Ovary (tissue), 3 donors: ENCODE measurements around the gene TP63.

Experiments
- EP300 ChIP-seq: sonication (generic); formaldehyde crosslinking; IDR thresholded peaks from one replicate; pipeline ENCODE4 v1.6.1; 2017; ENCODE audit warnings: antibody characterized with exemption
- TF ChIP-seq, protein P1 (sequence below), 3 donors: fragments of 450-650 bp in 2 of 3; fragments of 200-600 bp in 1 of 3; IDR thresholded peaks; one replicate each; pipeline versions ENCODE4 v1.5.1 to v1.8.0; 2016 to 2022; ENCODE audit warnings: antibody characterized with exemption in 3 of 3, mild to moderate bottlenecking in 1 of 3
- donor health status: DM: no; HTN: no; CAD: no.

DNA sequence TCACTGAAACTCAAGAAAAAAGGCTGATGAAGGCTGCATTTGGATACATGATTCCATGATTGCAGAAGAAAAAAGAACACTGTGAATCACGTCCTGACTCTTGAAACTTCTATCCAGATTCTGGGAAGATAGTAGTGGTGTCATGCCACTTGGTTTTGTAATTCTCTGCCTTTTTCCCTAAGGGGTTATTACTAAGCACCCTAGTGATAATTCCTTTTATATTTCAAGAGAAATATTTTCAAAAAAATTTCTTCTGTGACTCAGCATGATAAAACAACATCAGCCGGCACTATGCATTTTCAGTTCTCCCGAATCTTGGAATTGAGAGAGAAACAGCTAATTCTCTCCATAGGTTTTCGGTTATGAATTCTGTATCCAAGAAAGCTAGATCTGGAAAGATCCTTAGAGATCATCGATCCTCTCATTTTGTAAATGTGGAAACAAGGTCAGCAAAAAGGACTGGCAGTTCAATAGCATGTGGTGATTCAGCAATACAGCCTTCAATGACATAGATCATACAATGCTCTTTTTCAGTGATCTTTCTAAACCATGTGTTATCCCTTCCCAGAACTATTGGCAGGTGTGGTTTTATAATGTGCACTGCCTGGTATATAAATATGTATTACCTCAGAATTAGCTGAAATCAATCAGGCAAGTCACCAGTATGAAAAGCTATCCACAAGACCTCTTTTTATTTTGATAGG lies 42.6 kb upstream of the TP63 start:
- TF ChIP-seq, protein P1, sequence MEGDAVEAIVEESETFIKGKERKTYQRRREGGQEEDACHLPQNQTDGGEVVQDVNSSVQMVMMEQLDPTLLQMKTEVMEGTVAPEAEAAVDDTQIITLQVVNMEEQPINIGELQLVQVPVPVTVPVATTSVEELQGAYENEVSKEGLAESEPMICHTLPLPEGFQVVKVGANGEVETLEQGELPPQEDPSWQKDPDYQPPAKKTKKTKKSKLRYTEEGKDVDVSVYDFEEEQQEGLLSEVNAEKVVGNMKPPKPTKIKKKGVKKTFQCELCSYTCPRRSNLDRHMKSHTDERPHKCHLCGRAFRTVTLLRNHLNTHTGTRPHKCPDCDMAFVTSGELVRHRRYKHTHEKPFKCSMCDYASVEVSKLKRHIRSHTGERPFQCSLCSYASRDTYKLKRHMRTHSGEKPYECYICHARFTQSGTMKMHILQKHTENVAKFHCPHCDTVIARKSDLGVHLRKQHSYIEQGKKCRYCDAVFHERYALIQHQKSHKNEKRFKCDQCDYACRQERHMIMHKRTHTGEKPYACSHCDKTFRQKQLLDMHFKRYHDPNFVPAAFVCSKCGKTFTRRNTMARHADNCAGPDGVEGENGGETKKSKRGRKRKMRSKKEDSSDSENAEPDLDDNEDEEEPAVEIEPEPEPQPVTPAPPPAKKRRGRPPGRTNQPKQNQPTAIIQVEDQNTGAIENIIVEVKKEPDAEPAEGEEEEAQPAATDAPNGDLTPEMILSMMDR (IDR thresholded peaks at IDR 0.05) = no peak
- no peak for TF ChIP-seq EP300
